ENCODE results near the gene AK5.

Gene AK5

DNA sequence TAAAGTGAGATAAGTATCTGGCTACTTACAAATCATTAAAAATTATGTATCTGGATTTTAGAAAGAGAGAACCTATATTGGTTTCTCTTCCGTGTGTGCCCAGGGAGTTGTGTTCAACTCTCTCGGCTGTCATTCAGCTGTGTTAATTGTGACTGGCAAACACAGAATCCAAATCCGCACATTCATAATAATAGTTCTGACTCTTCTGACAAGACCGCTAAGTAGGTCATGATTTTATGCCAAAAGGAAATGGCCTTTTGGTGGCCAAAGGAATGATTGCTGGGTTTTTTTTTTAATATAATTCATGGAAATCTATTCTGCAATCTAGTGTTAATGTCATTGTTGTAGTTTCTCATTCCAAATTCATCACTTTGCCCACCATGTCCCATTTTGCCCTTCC is 110.7 kb downstream of the AK5 start:
- no peak overlapping the region for H3K27ac ChIP-seq
- no peak overlapping the region for H3K4me3 ChIP-seq
- DNase-seq (ENCODE audit: low spot score): no peak
- TF ChIP-seq CTCF (IDR thresholded peaks at IDR 0.05): no peak

DNA sequence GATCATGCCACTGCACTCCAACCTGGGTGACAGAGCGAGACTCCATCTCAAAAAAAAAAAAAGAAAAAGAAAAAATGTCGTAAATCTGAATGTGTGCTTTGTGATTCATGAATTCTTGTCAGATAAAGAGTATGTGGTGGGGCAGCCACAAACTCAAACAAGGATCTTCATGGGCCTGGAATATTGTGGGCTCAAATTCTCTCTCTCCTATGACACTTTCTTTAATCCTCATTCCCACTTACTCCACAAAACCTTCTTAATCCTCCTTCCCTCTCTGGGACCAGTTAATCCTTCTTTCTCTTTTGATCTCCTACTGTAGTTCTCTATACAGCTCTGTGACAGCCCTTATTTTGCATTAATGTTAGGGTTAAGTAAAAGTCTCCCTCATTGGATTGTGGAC is 112.3 kb downstream of the AK5 start:
- no peak for TF ChIP-seq CTCF (IDR thresholded peaks at IDR 0.05)
- Histone ChIP-seq H3K27ac (no peak overlapping the region), H3K4me3 (no peak overlapping the region)
- DNase-seq (ENCODE audit: low spot score): no peak

- Histone ChIP-seq H3K27ac (no peak overlapping the region), H3K4me3 (no peak overlapping the region)
- TF ChIP-seq CTCF (IDR thresholded peaks at IDR 0.05): no peak
- DNase-seq (ENCODE audit: low spot score): no peak
Observed at GRCh38 chr1:77395051-77395450, 113.2 kb downstream of the AK5 start.

DNA sequence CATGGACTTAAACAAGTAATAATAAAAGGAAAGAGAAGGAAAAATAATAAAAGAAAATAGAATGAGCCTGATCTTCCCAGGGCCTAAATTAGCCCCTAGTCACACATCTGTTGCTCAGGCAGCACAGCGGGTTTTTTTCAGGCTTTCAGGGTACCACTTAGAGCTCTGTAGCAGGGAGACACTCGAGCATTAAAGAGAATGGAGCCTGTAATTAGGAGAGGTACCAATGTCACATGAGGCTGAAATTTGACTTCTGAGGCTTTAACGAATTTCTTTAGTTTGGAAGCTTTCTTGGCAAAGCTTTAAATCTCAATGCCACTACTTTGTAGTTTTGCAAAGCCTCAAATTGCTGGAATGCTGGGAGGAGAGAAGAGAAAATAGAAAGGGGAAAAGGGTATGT is 116.3 kb downstream of the AK5 start:
- no peak for DNase-seq (ENCODE audit: low spot score)
- no peak for TF ChIP-seq CTCF (IDR thresholded peaks at IDR 0.05)
- Histone ChIP-seq H3K4me3 (no peak overlapping the region), H3K27ac (no peak overlapping the region)

GRCh38 chr1:77399250-77400086 is 117.6 kb downstream of the AK5 start:
- DNase-seq (ENCODE audit: low spot score): no peak
- Histone ChIP-seq H3K4me3 (no peak overlapping the region), H3K27ac (peak overlapping the region in 1 of 2 donors; percentile 6)
- no peak for TF ChIP-seq CTCF (IDR thresholded peaks at IDR 0.05)

DNA sequence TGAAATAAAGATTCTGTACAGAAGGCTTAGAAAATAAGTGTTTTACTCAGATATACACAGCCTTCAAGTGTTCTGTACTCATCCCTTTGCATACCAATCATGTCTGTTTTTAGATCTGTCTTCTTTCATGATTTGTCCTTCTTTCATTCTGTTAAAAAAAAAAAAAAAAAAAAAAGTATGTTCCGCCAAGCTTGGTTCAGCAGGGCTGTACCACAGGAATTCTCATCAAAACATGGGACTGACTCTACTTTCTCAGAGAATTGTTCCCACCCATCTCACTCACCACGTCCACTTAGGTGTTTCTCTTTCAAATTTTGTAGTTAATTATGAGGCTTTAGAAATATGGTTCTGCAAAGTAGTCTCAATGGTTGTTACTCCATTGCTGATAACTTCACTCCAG is 119.0 kb downstream of the AK5 start:
- TF ChIP-seq CTCF (IDR thresholded peaks at IDR 0.05): no peak
- no peak overlapping the region for H3K27ac ChIP-seq
- no peak for DNase-seq (ENCODE audit: low spot score)
- H3K4me3 ChIP-seq: no peak overlapping the region

DNA sequence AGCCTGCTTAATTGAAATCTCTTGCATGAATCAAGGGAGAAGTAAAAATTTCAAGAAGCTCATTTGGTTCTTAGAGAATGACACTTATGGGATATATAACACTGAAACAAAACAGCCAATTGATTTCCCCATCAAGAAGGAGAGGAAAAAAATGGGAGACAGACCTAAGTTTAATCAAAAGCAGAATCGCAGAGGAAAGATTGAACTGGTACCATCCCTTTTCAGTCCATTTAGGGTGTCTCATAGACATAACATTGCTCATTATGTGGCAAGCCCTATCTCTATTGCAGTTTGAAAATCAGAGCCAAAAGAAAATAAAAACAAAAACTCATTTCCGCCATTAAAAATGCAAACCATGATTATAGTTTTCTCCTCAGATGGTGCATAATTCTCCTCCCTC is 119.6 kb downstream of the AK5 start:
- H3K4me3 ChIP-seq: no peak overlapping the region
- no peak for DNase-seq (ENCODE audit: low spot score)
- no peak for TF ChIP-seq CTCF (IDR thresholded peaks at IDR 0.05)
- H3K27ac ChIP-seq: no peak overlapping the region
